Upper lobe of left lung (tissue), 6 donors: ENCODE results near the gene PLS1. TPM values are rescaled to one million over a fixed set of nuclear protein-coding genes. Genes with fewer than 3 reads are reported as not detected.
A peak's percentile ranks its signal among the peaks of the same experiment; 100 is the strongest.

Experiments used
- ATAC-seq, 2 donors: fragments of 200-7000 bp; cut with Tn5 transposase; one replicate each; pipeline ENCODE4 v1.9.1; 2022; ENCODE audit warnings: mild to moderate bottlenecking in 2 of 2, moderate library complexity in 2 of 2; ENCODE audit not compliant: low FRiP score in 2 of 2
- DNase-seq, 2 donors: peaks; one replicate each; pipeline ENCODE4 v3.0.0-alpha.2; 2019 to 2020
- H3K27ac ChIP-seq, 4 donors: fragments of 200-600 bp; sonication (generic); one replicate each; pipeline ENCODE4 v1.5.1; 2016 to 2019
- H3K27me3 ChIP-seq, 4 donors: fragments of 200-600 bp; sonication (generic); one replicate each; pipeline ENCODE4 v1.5.1; 2017 to 2019
- H3K36me3 ChIP-seq, 4 donors: fragments of 200-600 bp; sonication (generic); one replicate each; pipeline ENCODE4 v1.5.1; 2016 to 2019
- H3K4me1 ChIP-seq, 4 donors: fragments of 200-600 bp; sonication (generic); one replicate each; pipeline ENCODE4 v1.5.1; 2018 to 2019
- H3K4me3 ChIP-seq, 4 donors: fragments of 200-600 bp; sonication (generic); one replicate each; pipeline ENCODE4 v1.5.1; 2017 to 2019; ENCODE audit warnings: mild to moderate bottlenecking in 2 of 4, moderate library complexity in 1 of 4
- H3K9me3 ChIP-seq, 4 donors: fragments of 200-600 bp; sonication (generic); one replicate each; pipeline ENCODE4 v1.5.1; 2018 to 2019
- EP300 ChIP-seq, 4 donors: sonication (generic); formaldehyde crosslinking; IDR thresholded peaks; one replicate each; pipeline ENCODE4 v1.5.1; 2017; ENCODE audit warnings: antibody characterized with exemption in 4 of 4, control low read depth in 2 of 4
- POLR2A ChIP-seq, 4 donors: fragments of 450-650 bp; IDR thresholded peaks; one replicate each; pipeline ENCODE4 v1.5.1; 2016 to 2017; ENCODE audit warnings: antibody characterized with exemption in 4 of 4, mild to moderate bottlenecking in 2 of 4
- POLR2AphosphoS5 ChIP-seq, 2 donors: sonication (generic); formaldehyde crosslinking; IDR thresholded peaks; one replicate each; pipeline ENCODE4 v1.5.1; 2017; ENCODE audit warnings: antibody characterized with exemption in 2 of 2
- WGBS, 2 donors: methylation state at CpG; one replicate each; pipeline ENCODE4 v1.1.5; 2017 to 2018; 5-methylcytosine and 5-hydroxymethylcytosine counted together
- total RNA-seq, 6 donors: library from RNA; depleted of rRNA in 4 of 6; stranded (reverse); fragments of >200 nt in 4 of 6; gene quantifications; one replicate each; pipeline versions ENCODE4 v1.1.0 to v1.2.1, GENCODE V29; 2016 to 2021
- TF ChIP-seq, protein P1 (sequence below), 6 experiments: fragments of 450-650 bp in 4 of 6; fragments of 200-600 bp in 2 of 6; sonication (generic) in 2 of 6; IDR thresholded peaks; one replicate each; pipeline ENCODE4 v1.5.1; 2016 to 2019; ENCODE audit warnings: antibody characterized with exemption in 6 of 6
- donor health status: DM: no; HTN: no; CAD: no; lungs with moderate emphysema.
- donor health status: DM: no; HTN: yes; CAD: no; lungs with severe emphysema.

PLS1 gene
- total RNA-seq, 6 donors from 2014 or later, result 7.3 to 52.3 (median 21.7) TPM

DNA sequence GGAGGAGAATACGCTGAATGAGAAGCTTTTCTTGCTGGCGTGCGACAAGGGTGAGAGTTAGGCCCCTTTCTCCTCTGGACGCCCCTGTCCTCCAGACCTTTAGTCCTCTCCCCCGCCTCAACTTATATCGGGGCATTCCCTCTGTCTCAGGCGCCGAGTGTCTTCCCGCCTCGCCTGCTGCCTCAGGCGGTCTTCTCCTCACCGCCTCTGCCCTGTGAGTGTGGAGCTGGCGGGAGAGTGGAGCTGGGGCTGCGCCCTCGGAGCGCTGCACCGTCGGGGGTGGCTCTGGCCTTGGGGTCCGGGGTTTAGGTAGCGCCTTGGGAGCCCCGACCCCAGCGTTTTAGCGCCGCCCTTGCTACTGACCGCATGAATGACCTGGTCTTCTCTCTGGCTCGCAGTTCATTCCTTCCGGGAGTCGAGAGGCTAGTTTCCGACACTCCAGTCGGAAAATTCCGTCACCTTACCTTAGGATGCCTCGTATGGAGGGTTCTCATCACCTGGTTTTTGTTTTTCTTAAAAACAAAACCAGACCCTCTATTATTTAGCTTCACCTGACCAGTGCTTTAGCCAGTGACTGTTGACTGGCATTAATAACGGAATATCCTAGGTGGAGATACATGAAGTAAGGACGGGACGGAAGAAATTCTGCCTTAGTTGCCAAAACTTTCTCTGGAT, 128.6 kb downstream of the PLS1 start:
- Histone ChIP-seq H3K27ac (peak overlapping the region; percentile 81 to 91 (median 86)), H3K4me1 (peaks cover 6 to 20% (median 10%) of the 10 kb centered on the region in 4 donors), H3K4me3 (peak overlapping the region; percentile 66 to 94 (median 88)), H3K36me3 (no peaks in the 10 kb centered on the region), H3K9me3 (no peaks in the 10 kb centered on the region), H3K27me3 (peaks cover 0 to 6% (median 0%) of the 10 kb centered on the region in 4 donors)
- ATAC-seq (peak; percentile 62 to 67), DNase-seq (peak; percentile 39 to 83)
- 11 to 24% methylated on average over 11 to 26 of the region's 35 CpGs for WGBS, 2 donors
- TF ChIP-seq POLR2AphosphoS5 (IDR thresholded peaks at IDR 0.05), result no peak
- no peak for TF ChIP-seq POLR2A (IDR thresholded peaks at IDR 0.05)
- no peak for TF ChIP-seq EP300 (IDR thresholded peaks at IDR 0.05)
- TF ChIP-seq, protein P1, sequence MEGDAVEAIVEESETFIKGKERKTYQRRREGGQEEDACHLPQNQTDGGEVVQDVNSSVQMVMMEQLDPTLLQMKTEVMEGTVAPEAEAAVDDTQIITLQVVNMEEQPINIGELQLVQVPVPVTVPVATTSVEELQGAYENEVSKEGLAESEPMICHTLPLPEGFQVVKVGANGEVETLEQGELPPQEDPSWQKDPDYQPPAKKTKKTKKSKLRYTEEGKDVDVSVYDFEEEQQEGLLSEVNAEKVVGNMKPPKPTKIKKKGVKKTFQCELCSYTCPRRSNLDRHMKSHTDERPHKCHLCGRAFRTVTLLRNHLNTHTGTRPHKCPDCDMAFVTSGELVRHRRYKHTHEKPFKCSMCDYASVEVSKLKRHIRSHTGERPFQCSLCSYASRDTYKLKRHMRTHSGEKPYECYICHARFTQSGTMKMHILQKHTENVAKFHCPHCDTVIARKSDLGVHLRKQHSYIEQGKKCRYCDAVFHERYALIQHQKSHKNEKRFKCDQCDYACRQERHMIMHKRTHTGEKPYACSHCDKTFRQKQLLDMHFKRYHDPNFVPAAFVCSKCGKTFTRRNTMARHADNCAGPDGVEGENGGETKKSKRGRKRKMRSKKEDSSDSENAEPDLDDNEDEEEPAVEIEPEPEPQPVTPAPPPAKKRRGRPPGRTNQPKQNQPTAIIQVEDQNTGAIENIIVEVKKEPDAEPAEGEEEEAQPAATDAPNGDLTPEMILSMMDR (IDR thresholded peaks at IDR 0.05), result no peak

DNA sequence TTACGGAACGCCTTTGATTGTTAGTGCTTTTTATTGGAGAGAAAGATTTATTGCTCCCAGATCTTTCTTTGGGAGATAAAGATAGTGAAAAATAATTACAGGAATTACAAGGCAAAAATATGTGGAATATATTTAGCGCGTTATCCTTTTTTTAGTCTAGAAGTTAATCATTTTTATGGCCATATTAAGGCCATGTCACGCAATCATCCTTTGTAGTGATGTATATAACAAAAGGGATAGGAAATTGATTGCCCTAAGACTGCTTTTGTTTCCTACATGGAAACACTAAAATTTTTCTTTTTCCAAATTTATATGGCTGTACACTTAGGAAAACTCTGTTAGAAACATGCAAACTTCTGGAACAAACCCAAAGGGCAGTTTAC, 129.2 kb downstream of the PLS1 start:
- Histone ChIP-seq H3K36me3 (no peaks in the 10 kb centered on the region), H3K27ac (peak overlapping the region in 1 of 4 donors; percentile 85), H3K4me1 (peaks cover 6 to 20% (median 10%) of the 10 kb centered on the region in 4 donors), H3K9me3 (no peaks in the 10 kb centered on the region), H3K4me3 (peak overlapping the region in 3 of 4 donors; percentile 87 to 94 (median 89)), H3K27me3 (peaks cover 0 to 6% (median 0%) of the 10 kb centered on the region in 4 donors)
- WGBS, 2 donors, result 70 to 84% methylated on average over 5 of the region's 5 CpGs
- DNase-seq, result no peak
- ATAC-seq, result no peak
- TF ChIP-seq, protein P1 (IDR thresholded peaks at IDR 0.05), result no peak
- TF ChIP-seq EP300 (IDR thresholded peaks at IDR 0.05) (no peak), POLR2A (IDR thresholded peaks at IDR 0.05) (no peak)

DNA sequence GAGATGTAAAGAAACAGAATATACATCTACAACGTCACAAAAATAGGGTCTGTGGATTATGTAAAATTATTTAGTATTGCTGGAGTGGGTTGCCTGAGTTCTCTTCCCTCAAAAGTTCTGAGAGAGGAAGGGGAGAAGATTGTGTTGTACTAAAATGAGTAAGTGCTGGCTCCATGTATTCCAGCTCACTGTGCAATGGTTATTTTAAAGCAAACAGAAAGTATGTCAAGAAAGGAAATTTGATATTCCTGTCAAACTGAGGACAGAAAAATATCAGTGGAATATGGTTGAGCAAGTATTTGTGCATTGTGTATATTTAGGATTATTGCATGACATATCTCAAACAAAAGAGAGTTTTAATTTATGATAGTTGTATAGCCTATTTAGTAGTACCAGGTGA, 129.8 kb downstream of the PLS1 start:
- H3K4me3 ChIP-seq, result no peak overlapping the region
- no peaks in the 10 kb centered on the region for H3K36me3 ChIP-seq
- DNase-seq, result no peak
- H3K27me3 ChIP-seq, result peaks cover 0 to 6% (median 0%) of the 10 kb centered on the region in 4 donors
- TF ChIP-seq POLR2A (IDR thresholded peaks at IDR 0.05) (no peak), POLR2AphosphoS5 (IDR thresholded peaks at IDR 0.05) (no peak), EP300 (IDR thresholded peaks at IDR 0.05) (no peak)
- TF ChIP-seq, protein P1 (IDR thresholded peaks at IDR 0.05), result no peak
- no peak overlapping the region for H3K27ac ChIP-seq
- 65 to 76% methylated on average over 1 of the region's 1 CpG for WGBS, 2 donors
- no peaks in the 10 kb centered on the region for H3K9me3 ChIP-seq
- peaks cover 6 to 20% (median 10%) of the 10 kb centered on the region in 4 donors for H3K4me1 ChIP-seq
- ATAC-seq, result no peak

DNA sequence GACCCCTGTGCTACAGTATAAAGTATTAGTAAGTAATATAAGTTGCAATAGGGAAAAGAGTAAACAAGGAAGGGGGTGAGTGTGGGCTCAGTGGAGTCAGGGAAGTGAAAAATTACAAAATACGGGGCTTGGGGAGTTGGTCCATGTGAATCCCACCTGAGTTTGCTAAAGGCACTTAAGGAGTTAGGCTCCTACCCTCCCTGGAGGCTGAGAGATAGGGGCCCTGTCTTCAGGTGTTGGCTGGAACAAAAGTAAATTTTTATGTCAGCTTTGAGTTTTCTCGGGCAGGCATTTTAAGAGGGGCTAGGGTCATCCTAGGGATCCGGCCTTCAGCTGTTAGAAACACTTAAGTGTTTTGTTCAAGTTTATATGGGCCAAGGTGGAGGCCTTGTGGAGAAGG, 135.9 kb downstream of the PLS1 start:
- no peaks in the 10 kb centered on the region for H3K27me3 ChIP-seq
- no peak for DNase-seq
- TF ChIP-seq POLR2AphosphoS5 (IDR thresholded peaks at IDR 0.05), result no peak
- TF ChIP-seq POLR2A (IDR thresholded peaks at IDR 0.05), result no peak
- TF ChIP-seq, protein P1 (IDR thresholded peaks at IDR 0.05), result no peak
- TF ChIP-seq EP300 (IDR thresholded peaks at IDR 0.05), result no peak
- H3K4me3 ChIP-seq, result no peak overlapping the region
- no peak overlapping the region for H3K27ac ChIP-seq
- H3K36me3 ChIP-seq, result no peaks in the 10 kb centered on the region
- 88 to 90% methylated on average over 3 of the region's 3 CpGs for WGBS, 2 donors
- H3K4me1 ChIP-seq, result no peaks in the 10 kb centered on the region
- ATAC-seq, result no peak
- H3K9me3 ChIP-seq, result no peaks in the 10 kb centered on the region

DNA sequence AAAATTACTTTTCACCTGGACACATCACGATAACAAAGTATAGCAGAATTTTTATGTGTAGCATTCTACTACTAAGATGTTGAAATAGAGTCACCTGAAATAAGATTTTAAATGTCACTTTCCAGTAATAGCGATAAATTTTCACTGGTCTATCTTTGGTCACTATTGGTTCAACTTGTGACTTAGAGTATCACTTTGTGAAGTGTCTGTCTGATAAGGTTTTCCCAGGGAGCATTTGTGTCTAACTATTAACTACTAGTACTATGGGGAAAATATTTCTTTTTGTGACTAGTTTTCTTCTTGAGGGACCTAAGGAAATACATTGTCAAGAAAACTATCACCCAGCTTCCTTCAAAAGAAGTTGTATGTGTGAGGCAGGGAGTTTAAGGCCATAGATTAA, 138.6 kb downstream of the PLS1 start:
- Histone ChIP-seq H3K4me1 (no peaks in the 10 kb centered on the region), H3K9me3 (no peaks in the 10 kb centered on the region), H3K27me3 (no peaks in the 10 kb centered on the region), H3K4me3 (no peak overlapping the region), H3K36me3 (no peaks in the 10 kb centered on the region), H3K27ac (no peak overlapping the region)
- TF ChIP-seq, protein P1 (IDR thresholded peaks at IDR 0.05), result no peak
- TF ChIP-seq POLR2A (IDR thresholded peaks at IDR 0.05) (no peak), EP300 (IDR thresholded peaks at IDR 0.05) (no peak), POLR2AphosphoS5 (IDR thresholded peaks at IDR 0.05) (no peak)
- ATAC-seq, result no peak
- no peak for DNase-seq
- WGBS, 2 donors, result 92 to 94% methylated on average over 2 of the region's 2 CpGs
